Neural progenitor cell (in vitro differentiated cells): ENCODE data around the gene TLE1. TPM values are rescaled to one million over a fixed set of nuclear protein-coding genes. Genes with fewer than 3 reads are reported as not detected.
A peak's percentile ranks its signal among the peaks of the same experiment; 100 is the strongest.

Source experiments
- DNase-seq: peaks from one replicate; pipeline ENCODE4 v3.0.0-alpha.2; 2016; ENCODE audit warnings: low spot score
- H2AFZ ChIP-seq: fragments of 200-600 bp; sonication (generic); replicated peaks from 2 replicates; pipeline ENCODE4 v1.6.1; 2016; ENCODE audit warnings: antibody characterized with exemption
- H3F3A ChIP-seq: fragments of 200-600 bp; sonication (generic); 2 replicates; pipeline ENCODE4 v1.6.1; 2016; ENCODE audit warnings: antibody characterized with exemption, low read depth
- H3K27ac ChIP-seq: fragments of 200-600 bp; sonication (generic); 2 replicates; pipeline ENCODE4 v1.5.1; 2016; ENCODE audit warnings: mild to moderate bottlenecking
- H3K27me3 ChIP-seq: fragments of 200-600 bp; sonication (generic); 2 replicates; pipeline ENCODE4 v1.6.1; 2016; ENCODE audit warnings: mild to moderate bottlenecking, moderate library complexity
- H3K36me3 ChIP-seq: fragments of 200-600 bp; sonication (generic); 2 replicates; pipeline ENCODE4 v1.5.1; 2016
- H3K4me1 ChIP-seq: fragments of 200-600 bp; sonication (generic); 2 replicates; pipeline ENCODE4 v1.6.1; 2016; ENCODE audit warnings: mixed run types
- H3K4me2 ChIP-seq: fragments of 200-600 bp; sonication (generic); 2 replicates; pipeline ENCODE4 v1.6.1; 2016
- H3K4me3 ChIP-seq: fragments of 200-600 bp; sonication (generic); 2 replicates; pipeline ENCODE4 v1.5.1; 2016
- H3K79me2 ChIP-seq: fragments of 200-600 bp; sonication (generic); 2 replicates; pipeline ENCODE4 v1.6.1; 2016; ENCODE audit warnings: low read depth
- H3K9ac ChIP-seq: fragments of 200-600 bp; sonication (generic); 2 replicates; pipeline ENCODE4 v1.6.1; 2016
- H3K9me3 ChIP-seq: fragments of 200-600 bp; sonication (generic); 2 replicates; pipeline ENCODE4 v1.5.1; 2016; ENCODE audit warnings: low read depth
- H4K20me1 ChIP-seq: fragments of 200-600 bp; sonication (generic); 2 replicates; pipeline ENCODE4 v1.6.1; 2016; ENCODE audit warnings: low read depth
- H3K27ac Mint-ChIP-seq: 3 replicates; pipeline ENCODE4 v1.8.0; 2021; ENCODE audit warnings: mixed read lengths
- H3K27me3 Mint-ChIP-seq: 2 replicates; pipeline ENCODE4 v1.8.0; 2022; ENCODE audit warnings: low read depth, mild to moderate bottlenecking, inconsistent platforms, moderate library complexity, mixed read lengths; ENCODE audit not compliant: insufficient read depth
- H3K36me3 Mint-ChIP-seq: 3 replicates; pipeline ENCODE4 v1.8.0; 2021; ENCODE audit warnings: mixed read lengths
- H3K4me1 Mint-ChIP-seq: 3 replicates; pipeline ENCODE4 v1.8.0; 2021; ENCODE audit warnings: mixed read lengths
- H3K4me3 Mint-ChIP-seq: 3 replicates; pipeline ENCODE4 v1.8.0; 2021; ENCODE audit warnings: mild to moderate bottlenecking, moderate library complexity, mixed read lengths
- H3K9me3 Mint-ChIP-seq: 3 replicates; pipeline ENCODE4 v1.8.0; 2020; ENCODE audit warnings: mixed read lengths
- EZH2 ChIP-seq: fragments of 200-600 bp; sonication (generic); IDR thresholded peaks from 2 replicates; pipeline ENCODE4 v1.6.1; 2017; ENCODE audit warnings: antibody characterized with exemption, mild to moderate bottlenecking, moderate library complexity
- EZH2phosphoT487 ChIP-seq: fragments of 200-600 bp; sonication (generic); IDR thresholded peaks from 2 replicates; pipeline ENCODE4 v1.6.1; 2017; ENCODE audit warnings: antibody characterized with exemption
- total RNA-seq: library from RNA; depleted of rRNA; stranded (reverse); fragments of >200 nt; gene quantifications from 2 replicates; pipeline ENCODE4 v1.2.3, GENCODE V29; 2015; ENCODE audit warnings: low replicate concordance
- TF ChIP-seq, protein P1 (sequence below): fragments of 200-600 bp; sonication (generic); IDR thresholded peaks from 2 replicates; pipeline ENCODE4 v1.5.1; 2017; ENCODE audit warnings: antibody characterized with exemption, mild to moderate bottlenecking

The TLE1 gene
- total RNA-seq, 1 donor from 2014 or later: 54.7 TPM

DNA sequence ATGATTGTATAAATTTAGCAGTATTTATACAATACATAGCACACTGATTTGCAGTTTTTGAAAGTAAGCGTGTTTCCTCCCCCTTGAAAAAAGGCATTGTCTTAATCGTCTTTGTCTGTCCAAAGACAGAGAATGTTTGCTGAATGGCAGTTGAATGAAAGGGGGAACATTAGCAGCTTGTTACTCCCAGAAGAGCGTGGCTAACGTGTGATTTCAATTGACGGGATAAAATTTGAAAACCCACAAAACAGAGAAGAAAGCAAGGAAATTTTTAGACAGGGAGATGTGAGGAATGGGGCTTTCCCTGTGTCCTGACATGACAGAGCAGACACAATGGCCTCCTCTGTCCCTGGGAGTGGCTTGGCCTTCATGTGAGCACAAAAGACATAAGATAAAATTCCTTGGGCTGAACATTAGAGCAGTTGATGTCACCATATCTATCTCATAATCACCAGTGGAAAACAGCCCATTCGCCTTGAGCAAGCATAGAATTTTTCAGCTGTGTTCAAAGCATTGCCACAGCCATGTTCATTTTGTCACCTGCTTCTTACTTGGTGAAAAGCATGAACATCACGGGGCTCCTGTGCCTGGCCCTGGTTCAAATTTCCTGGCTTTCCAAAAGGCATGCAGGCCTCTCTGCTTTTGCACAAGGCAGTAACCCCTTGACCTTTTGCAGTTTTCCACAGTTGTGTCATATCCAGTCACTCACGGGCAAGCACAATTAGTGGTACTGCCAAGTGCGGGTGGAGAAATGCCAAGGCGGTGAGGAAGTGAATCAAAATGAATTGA, 126.9 kb downstream of the TLE1 start:
- Histone ChIP-seq H2AFZ (no peak overlapping the region), H3K4me3 (no peak overlapping the region), H3K4me2 (no peak overlapping the region), H3K36me3 (no peaks in the 10 kb centered on the region), H4K20me1 (no peaks in the 10 kb centered on the region), H3F3A (no peaks in the 10 kb centered on the region), H3K27me3 (no peaks in the 10 kb centered on the region), H3K9me3 (no peaks in the 10 kb centered on the region), H3K9ac (no peak overlapping the region), H3K4me1 (peaks cover 29% of the 10 kb centered on the region), H3K27ac (no peak overlapping the region), H3K79me2 (no peaks in the 10 kb centered on the region)
- peak; percentile 23 for DNase-seq
- TF ChIP-seq, protein P1, sequence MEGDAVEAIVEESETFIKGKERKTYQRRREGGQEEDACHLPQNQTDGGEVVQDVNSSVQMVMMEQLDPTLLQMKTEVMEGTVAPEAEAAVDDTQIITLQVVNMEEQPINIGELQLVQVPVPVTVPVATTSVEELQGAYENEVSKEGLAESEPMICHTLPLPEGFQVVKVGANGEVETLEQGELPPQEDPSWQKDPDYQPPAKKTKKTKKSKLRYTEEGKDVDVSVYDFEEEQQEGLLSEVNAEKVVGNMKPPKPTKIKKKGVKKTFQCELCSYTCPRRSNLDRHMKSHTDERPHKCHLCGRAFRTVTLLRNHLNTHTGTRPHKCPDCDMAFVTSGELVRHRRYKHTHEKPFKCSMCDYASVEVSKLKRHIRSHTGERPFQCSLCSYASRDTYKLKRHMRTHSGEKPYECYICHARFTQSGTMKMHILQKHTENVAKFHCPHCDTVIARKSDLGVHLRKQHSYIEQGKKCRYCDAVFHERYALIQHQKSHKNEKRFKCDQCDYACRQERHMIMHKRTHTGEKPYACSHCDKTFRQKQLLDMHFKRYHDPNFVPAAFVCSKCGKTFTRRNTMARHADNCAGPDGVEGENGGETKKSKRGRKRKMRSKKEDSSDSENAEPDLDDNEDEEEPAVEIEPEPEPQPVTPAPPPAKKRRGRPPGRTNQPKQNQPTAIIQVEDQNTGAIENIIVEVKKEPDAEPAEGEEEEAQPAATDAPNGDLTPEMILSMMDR: no peak
- no peak for TF ChIP-seq EZH2phosphoT487
- Mint-ChIP-seq H3K27me3 (peaks cover 22% of the 10 kb centered on the region), H3K36me3 (no peaks in the 10 kb centered on the region), H3K4me1 (peaks cover 64% of the 10 kb centered on the region), H3K27ac (no peak overlapping the region), H3K4me3 (no peak overlapping the region), H3K9me3 (peaks cover 3% of the 10 kb centered on the region)

DNA sequence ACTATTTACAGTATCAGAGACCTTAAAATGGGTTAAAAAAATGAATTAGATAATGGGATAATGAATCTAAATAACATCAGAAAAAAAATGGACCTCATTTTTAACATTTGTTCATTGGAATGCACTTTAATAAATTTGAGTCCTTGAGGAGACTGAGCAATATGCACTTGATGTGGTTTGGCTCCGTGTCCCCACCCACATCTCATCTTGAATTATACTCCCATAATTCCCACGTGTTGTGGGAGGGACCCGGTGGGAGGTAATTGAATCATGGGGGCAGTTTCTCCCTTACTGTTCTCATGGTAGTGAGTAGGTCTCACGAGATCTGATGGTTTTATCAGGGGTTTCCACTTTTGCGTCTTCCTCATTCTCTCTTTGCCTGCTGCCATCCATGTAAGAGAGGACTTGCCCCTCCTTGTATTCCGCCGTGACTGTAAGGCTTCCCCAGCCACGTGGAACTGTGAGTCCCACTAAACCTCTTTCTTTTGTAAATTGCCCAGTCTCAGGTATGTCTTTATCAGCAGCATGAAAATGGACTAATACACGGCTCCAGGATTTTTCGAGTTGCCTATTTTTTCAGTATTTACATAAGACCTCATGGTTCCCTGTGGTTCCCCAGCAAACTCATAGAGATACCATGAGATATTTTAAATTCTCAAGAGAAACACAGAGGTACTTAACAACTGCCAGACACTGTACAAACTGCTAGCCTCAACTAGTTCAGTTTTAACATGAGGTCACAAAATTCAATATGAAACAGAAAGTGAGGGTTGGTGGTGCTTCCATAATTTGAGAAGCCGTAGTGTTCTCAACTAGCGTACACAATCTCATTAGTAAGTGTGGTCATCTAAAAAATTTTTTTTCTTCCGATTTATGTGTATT, 128.3 kb downstream of the TLE1 start:
- TF ChIP-seq EZH2 (no peak), EZH2phosphoT487 (no peak)
- TF ChIP-seq, protein P1: no peak
- Histone ChIP-seq H3K36me3 (no peaks in the 10 kb centered on the region), H3K4me1 (peaks cover 24% of the 10 kb centered on the region), H3F3A (no peaks in the 10 kb centered on the region), H3K9me3 (no peaks in the 10 kb centered on the region), H3K27ac (no peak overlapping the region), H3K9ac (no peak overlapping the region), H4K20me1 (no peaks in the 10 kb centered on the region), H3K79me2 (no peaks in the 10 kb centered on the region), H3K4me3 (no peak overlapping the region), H3K4me2 (no peak overlapping the region), H3K27me3 (no peaks in the 10 kb centered on the region), H2AFZ (no peak overlapping the region)
- peaks cover 21% of the 10 kb centered on the region for H3K27me3 Mint-ChIP-seq
- no peak for DNase-seq
- H3K27ac Mint-ChIP-seq: no peak overlapping the region
- H3K4me1 Mint-ChIP-seq: peaks cover 52% of the 10 kb centered on the region
- no peak overlapping the region for H3K4me3 Mint-ChIP-seq
- H3K9me3 Mint-ChIP-seq: peaks cover 5% of the 10 kb centered on the region
- no peaks in the 10 kb centered on the region for H3K36me3 Mint-ChIP-seq

DNA sequence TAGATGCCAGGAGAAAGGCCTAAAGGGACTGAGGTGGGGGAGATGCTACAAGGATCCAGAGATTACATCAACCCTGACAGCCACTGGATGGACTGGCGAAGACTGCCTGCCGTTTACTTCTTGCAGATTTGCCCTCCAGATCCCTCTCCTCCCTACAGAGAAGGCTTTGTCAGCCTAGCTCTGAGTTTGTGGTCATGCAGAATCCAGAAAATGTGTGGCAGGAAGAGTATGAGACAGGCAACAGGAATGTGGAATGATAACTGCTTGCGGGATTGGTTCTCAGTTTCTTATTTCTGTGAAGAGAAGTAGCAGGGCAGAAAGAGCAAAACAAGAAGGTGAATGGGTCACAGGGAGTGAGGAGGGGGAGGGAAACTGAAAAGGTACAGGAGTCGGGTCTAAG, 129.6 kb downstream of the TLE1 start:
- Mint-ChIP-seq H3K27ac (no peak overlapping the region), H3K36me3 (no peaks in the 10 kb centered on the region), H3K4me3 (no peak overlapping the region), H3K27me3 (peaks cover 21% of the 10 kb centered on the region), H3K9me3 (peaks cover 5% of the 10 kb centered on the region), H3K4me1 (peaks cover 47% of the 10 kb centered on the region)
- Histone ChIP-seq H3K9ac (no peak overlapping the region), H3K27me3 (no peaks in the 10 kb centered on the region), H3K27ac (no peak overlapping the region), H3K4me2 (no peak overlapping the region), H2AFZ (no peak overlapping the region), H3K9me3 (no peaks in the 10 kb centered on the region), H3K79me2 (no peaks in the 10 kb centered on the region), H3F3A (peaks cover 4% of the 10 kb centered on the region), H4K20me1 (no peaks in the 10 kb centered on the region), H3K36me3 (no peaks in the 10 kb centered on the region), H3K4me3 (no peak overlapping the region), H3K4me1 (peaks cover 24% of the 10 kb centered on the region)
- no peak for DNase-seq
- TF ChIP-seq, protein P1: no peak
- TF ChIP-seq EZH2: no peak
- TF ChIP-seq EZH2phosphoT487: no peak
